Measurements from ENCODE around the gene CBLC.

- TF ChIP-seq GATA2 (IDR thresholded peaks at IDR 0.05; ENCODE audit: low read depth, low read length) = no peak
- TF ChIP-seq GATA3 (IDR thresholded peaks at IDR 0.05; ENCODE audit: low read depth, low read length) = no peak
Measured at GRCh38 chr19:44841231-44841630, 63.5 kb downstream of the CBLC start.

Measured in SH-SY5Y (cell line).